HepG2 (cell line): Measurements from ENCODE around the gene SMDT1. TPM values are rescaled to one million over a fixed set of nuclear protein-coding genes. Genes with fewer than 3 reads are reported as not detected.

Experiments used
- ETV6 ChIP-seq: sonication (generic); formaldehyde crosslinking; conservative IDR thresholded peaks from 2 replicates; pipeline ENCODE4 v1.4.0; 2020; ENCODE audit warnings: missing genetic modification reagents
- HNF1B ChIP-seq: sonication (generic); formaldehyde crosslinking; IDR thresholded peaks from 2 replicates; pipeline ENCODE4 v1.5.1; 2020; ENCODE audit warnings: mild to moderate bottlenecking, moderate library complexity, missing genetic modification reagents
- PRPF4 ChIP-seq: fragments of 200-400 bp; formaldehyde crosslinking; IDR thresholded peaks from 2 replicates; pipeline ENCODE4 v1.6.1; 2016; ENCODE audit warnings: low read length, low read depth; ENCODE audit not compliant: poor library complexity, severe bottlenecking
- STAT6 ChIP-seq: sonication (generic); formaldehyde crosslinking; IDR thresholded peaks from 2 replicates; pipeline ENCODE4 v1.4.0; 2020; ENCODE audit warnings: missing genetic modification reagents, mild to moderate bottlenecking, borderline replicate concordance
- ZNF333 ChIP-seq: sonication (generic); formaldehyde crosslinking; IDR thresholded peaks from 2 replicates; pipeline ENCODE4 v1.4.0; 2020; ENCODE audit warnings: mild to moderate bottlenecking, missing genetic modification reagents, borderline replicate concordance
- ZNF891 ChIP-seq: sonication (generic); formaldehyde crosslinking; IDR thresholded peaks from 2 replicates; pipeline ENCODE4 v1.5.0; 2020; ENCODE audit warnings: mild to moderate bottlenecking, missing genetic modification reagents
- polyA plus RNA-seq, 8 experiments: library from polyadenylated mRNA; depleted of rRNA in 3 of 8; stranded (reverse) in 7 of 8; unstranded in 1 of 8; fragments of >200 nt; fragmentation: Illumina TruSeq in 4 of 8; extraction: Trizol in 4 of 8; gene quantifications; 2 replicates each; pipeline versions ENCODE4 v1.2.1 to v1.2.3, GENCODE V29; 2011 to 2016; ENCODE audit warnings: low read depth in 4 of 8, missing spikeins in 1 of 8, mixed read lengths in 1 of 8; ENCODE audit not compliant: insufficient read depth in 1 of 8
- total RNA-seq, 5 experiments: library from RNA; depleted of rRNA; stranded (reverse); fragments of >200 nt; fragmentation: Illumina TruSeq; extraction: Trizol; gene quantifications; 2 replicates each; pipeline ENCODE4 v1.2.3, GENCODE V29; 2016; ENCODE audit warnings: low read depth in 1 of 5
- TF ChIP-seq, protein P1 (sequence below): sonication (generic); formaldehyde crosslinking; IDR thresholded peaks from 2 replicates; pipeline ENCODE4 v1.4.0; 2020; ENCODE audit warnings: mild to moderate bottlenecking, missing genetic modification reagents

SMDT1 gene
- total and polyA plus RNA-seq, 2 of the 13 experiments (the other 11 are each of a cell fraction or from before 2014, with no cell fraction given): 8.3 to 26.6 TPM

DNA sequence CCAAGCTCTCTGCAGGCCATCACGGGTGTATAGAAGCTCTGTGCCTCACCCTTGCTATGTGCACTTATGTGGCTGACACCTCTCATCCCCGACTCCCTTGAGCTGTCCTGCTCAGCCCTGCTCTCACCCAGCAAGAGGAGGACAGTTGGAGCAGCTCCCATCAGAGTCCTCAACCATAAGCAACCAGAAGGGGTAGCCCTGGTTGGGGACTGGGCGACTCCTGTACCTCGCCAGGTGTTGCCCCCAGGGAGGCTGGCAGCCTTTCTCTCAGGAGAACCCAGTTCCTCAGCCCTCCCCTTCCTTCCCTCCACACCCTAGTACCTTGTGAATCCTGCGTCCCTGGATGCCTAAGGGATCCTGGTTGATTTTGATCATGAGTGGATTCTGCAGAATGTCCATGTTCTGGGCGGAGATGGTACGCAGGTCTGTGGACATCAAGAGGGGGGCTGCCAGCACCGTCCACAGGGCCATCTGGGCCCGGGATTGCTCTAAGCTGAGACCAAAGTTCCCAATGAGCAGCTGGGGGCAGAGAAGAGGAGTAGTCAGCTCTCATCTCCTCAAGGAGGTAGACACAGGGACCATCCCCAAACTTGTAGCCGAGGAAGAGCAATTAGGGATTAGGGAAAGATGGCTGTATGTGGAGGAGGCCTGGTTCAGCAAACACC lies 16.9 kb upstream of the SMDT1 start (continued):
- no peak for TF ChIP-seq HNF1B (CRISPR knock-in tag)
- no peak for TF ChIP-seq ZNF891
- TF ChIP-seq STAT6 (CRISPR knock-in tag): no peak
- no peak for TF ChIP-seq ETV6 (CRISPR knock-in tag)
- no peak for TF ChIP-seq PRPF4
- TF ChIP-seq, protein P1, sequence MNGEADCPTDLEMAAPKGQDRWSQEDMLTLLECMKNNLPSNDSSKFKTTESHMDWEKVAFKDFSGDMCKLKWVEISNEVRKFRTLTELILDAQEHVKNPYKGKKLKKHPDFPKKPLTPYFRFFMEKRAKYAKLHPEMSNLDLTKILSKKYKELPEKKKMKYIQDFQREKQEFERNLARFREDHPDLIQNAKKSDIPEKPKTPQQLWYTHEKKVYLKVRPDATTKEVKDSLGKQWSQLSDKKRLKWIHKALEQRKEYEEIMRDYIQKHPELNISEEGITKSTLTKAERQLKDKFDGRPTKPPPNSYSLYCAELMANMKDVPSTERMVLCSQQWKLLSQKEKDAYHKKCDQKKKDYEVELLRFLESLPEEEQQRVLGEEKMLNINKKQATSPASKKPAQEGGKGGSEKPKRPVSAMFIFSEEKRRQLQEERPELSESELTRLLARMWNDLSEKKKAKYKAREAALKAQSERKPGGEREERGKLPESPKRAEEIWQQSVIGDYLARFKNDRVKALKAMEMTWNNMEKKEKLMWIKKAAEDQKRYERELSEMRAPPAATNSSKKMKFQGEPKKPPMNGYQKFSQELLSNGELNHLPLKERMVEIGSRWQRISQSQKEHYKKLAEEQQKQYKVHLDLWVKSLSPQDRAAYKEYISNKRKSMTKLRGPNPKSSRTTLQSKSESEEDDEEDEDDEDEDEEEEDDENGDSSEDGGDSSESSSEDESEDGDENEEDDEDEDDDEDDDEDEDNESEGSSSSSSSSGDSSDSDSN (CRISPR knock-in tag): no peak
- no peak for TF ChIP-seq ZNF333
